Mesenchymal stem cell (in vitro differentiated cells and primary cell): ENCODE measurements around the gene C10orf143.

Experiments used
- DNase-seq: peaks from one replicate; pipeline ENCODE4 v3.0.0-alpha.2; 2013
- H2AFZ ChIP-seq: one replicate; pipeline ENCODE4 v1.6.1; 2013; ENCODE audit warnings: low read depth, mild to moderate bottlenecking, control low read depth, inconsistent platforms, low read length, moderate library complexity
- H2AK5ac ChIP-seq: 2 replicates; pipeline ENCODE4 v1.6.1; 2013; ENCODE audit warnings: low read length, moderate library complexity, mild to moderate bottlenecking, inconsistent platforms; ENCODE audit not compliant: severe bottlenecking
- H2BK120ac ChIP-seq: one replicate; pipeline ENCODE4 v1.6.1; 2013; ENCODE audit warnings: low read depth, mild to moderate bottlenecking, inconsistent platforms, low read length, moderate library complexity
- H2BK12ac ChIP-seq, 2 experiments: one replicate each; pipeline ENCODE4 v1.6.1; 2013; ENCODE audit warnings: inconsistent platforms in 2 of 2, low read length in 2 of 2, mild to moderate bottlenecking in 2 of 2, moderate library complexity in 2 of 2, control low read depth in 1 of 2
- H2BK15ac ChIP-seq: one replicate; pipeline ENCODE4 v1.6.1; 2013; ENCODE audit warnings: mild to moderate bottlenecking, low read depth, inconsistent platforms; ENCODE audit not compliant: poor library complexity, severe bottlenecking
- H2BK5ac ChIP-seq: 2 replicates; pipeline ENCODE4 v1.6.1; 2013; ENCODE audit warnings: low read depth, mild to moderate bottlenecking, low read length, control low read depth, inconsistent platforms; ENCODE audit not compliant: poor library complexity, severe bottlenecking
- H3K14ac ChIP-seq, 2 experiments: one replicate each; pipeline ENCODE4 v1.6.1; 2013; ENCODE audit warnings: inconsistent platforms in 2 of 2, low read length in 2 of 2, control low read depth in 1 of 2, mild to moderate bottlenecking in 1 of 2, moderate library complexity in 1 of 2
- H3K18ac ChIP-seq, 2 experiments: one replicate each; pipeline ENCODE4 v1.6.1; 2013; ENCODE audit warnings: inconsistent platforms in 2 of 2, low read length in 2 of 2, control low read depth in 1 of 2, low read depth in 1 of 2, mild to moderate bottlenecking in 1 of 2
- H3K23ac ChIP-seq, 2 experiments: one replicate each; pipeline ENCODE4 v1.6.1; 2013; ENCODE audit warnings: inconsistent platforms in 2 of 2, low read length in 2 of 2, mild to moderate bottlenecking in 2 of 2, moderate library complexity in 2 of 2, control low read depth in 1 of 2
- H3K27ac ChIP-seq: 2 replicates; pipeline ENCODE4 v1.5.1; 2013; ENCODE audit warnings: mild to moderate bottlenecking, moderate library complexity, low read length, control low read depth, inconsistent platforms; ENCODE audit not compliant: poor library complexity, severe bottlenecking
- H3K27me3 ChIP-seq, 2 experiments: 2 replicates each; pipeline versions ENCODE4 v1.6.1 to v1.7.0; 2013; ENCODE audit warnings: low read length in 2 of 2, mild to moderate bottlenecking in 2 of 2, moderate library complexity in 2 of 2, control low read depth in 1 of 2, inconsistent platforms in 1 of 2; ENCODE audit not compliant: control insufficient read depth in 1 of 2, insufficient read depth in 1 of 2
- H3K36me3 ChIP-seq, 2 experiments: 2 replicates each; pipeline versions ENCODE4 v1.6.1 to v1.7.0; 2013; ENCODE audit warnings: low read length in 2 of 2, control low read depth in 1 of 2, inconsistent platforms in 1 of 2, low read depth in 1 of 2, mild to moderate bottlenecking in 1 of 2; ENCODE audit not compliant: insufficient read depth in 2 of 2, control insufficient read depth in 1 of 2
- H3K4ac ChIP-seq, 2 experiments: one replicate each; pipeline ENCODE4 v1.6.1; 2013; ENCODE audit warnings: inconsistent platforms in 2 of 2, low read length in 2 of 2, mild to moderate bottlenecking in 2 of 2, moderate library complexity in 2 of 2, control low read depth in 1 of 2, low read depth in 1 of 2
- H3K4me1 ChIP-seq: 2 replicates; pipeline ENCODE4 v1.6.1; 2013; ENCODE audit warnings: low read depth, low read length, control low read depth; ENCODE audit not compliant: control insufficient read depth, insufficient read depth
- H3K4me2 ChIP-seq: 2 replicates; pipeline ENCODE4 v1.6.1; 2013; ENCODE audit warnings: low read length, mild to moderate bottlenecking, inconsistent platforms; ENCODE audit not compliant: poor library complexity, severe bottlenecking
- H3K4me3 ChIP-seq, 2 experiments: 2 replicates each; pipeline versions ENCODE4 v1.5.1 to v1.7.0; 2013; ENCODE audit warnings: low read length in 2 of 2, mild to moderate bottlenecking in 2 of 2, control low read depth in 1 of 2, low read depth in 1 of 2; ENCODE audit not compliant: insufficient read depth in 1 of 2
- H3K79me1 ChIP-seq: replicated peaks from 2 replicates; pipeline ENCODE4 v1.6.1; 2013; ENCODE audit warnings: mild to moderate bottlenecking, control low read depth, low read length, inconsistent platforms; ENCODE audit not compliant: poor library complexity, severe bottlenecking
- H3K9ac ChIP-seq: 2 replicates; pipeline ENCODE4 v1.7.0; 2013; ENCODE audit warnings: mild to moderate bottlenecking, low read length, moderate library complexity
- H3K9me3 ChIP-seq: 2 replicates; pipeline ENCODE4 v1.7.0; 2013; ENCODE audit warnings: mild to moderate bottlenecking, low read length; ENCODE audit not compliant: control insufficient read depth
- H4K8ac ChIP-seq: one replicate; pipeline ENCODE4 v1.6.1; 2013; ENCODE audit warnings: inconsistent platforms, mild to moderate bottlenecking, low read length, moderate library complexity
- H4K91ac ChIP-seq: one replicate; pipeline ENCODE4 v1.6.1; 2013; ENCODE audit warnings: mild to moderate bottlenecking, low read length, inconsistent platforms
- WGBS: methylation state at CpG from one replicate; pipeline ENCODE4 v1.1.7; 2013; ENCODE audit warnings: mixed read lengths; 5-methylcytosine and 5-hydroxymethylcytosine counted together

The C10orf143 gene

DNA sequence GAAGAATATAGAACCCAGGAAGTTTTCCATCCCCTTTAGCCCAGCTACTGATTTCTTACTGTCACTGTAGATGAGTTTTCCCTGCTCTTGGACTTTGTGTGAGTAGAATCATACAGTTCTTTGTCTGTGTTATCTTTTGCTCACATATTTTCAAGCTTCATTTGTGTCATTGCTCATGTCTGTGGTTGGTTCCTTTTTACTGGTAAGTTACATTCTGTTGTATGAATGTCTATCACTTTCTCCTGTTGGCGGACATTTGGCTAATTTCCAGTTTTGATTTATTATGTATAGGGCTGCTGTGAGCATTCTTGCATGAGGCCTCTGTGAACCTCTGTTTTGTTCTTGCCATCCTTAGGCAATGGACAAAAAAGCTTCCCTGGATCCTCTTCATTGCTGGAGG lies 30.8 kb upstream of the C10orf143 start:
- H3K27me3 ChIP-seq: no peaks in the 10 kb centered on the region
- H2BK15ac ChIP-seq: no peak overlapping the region
- no peak overlapping the region for H2AFZ ChIP-seq
- H3K4me2 ChIP-seq: no peak overlapping the region
- no peaks in the 10 kb centered on the region for H3K9me3 ChIP-seq
- no peak overlapping the region for H3K23ac ChIP-seq
- H3K27ac ChIP-seq: no peak overlapping the region
- H3K79me1 ChIP-seq: peaks cover 5% of the 10 kb centered on the region
- no peak overlapping the region for H2BK12ac ChIP-seq
- H3K9ac ChIP-seq: no peak overlapping the region
- H3K36me3 ChIP-seq: peaks cover 8 to 39% of the 10 kb centered on the region in 2 experiments
- H3K4me1 ChIP-seq: peaks cover 19% of the 10 kb centered on the region
- H3K4me3 ChIP-seq: no peak overlapping the region
- H3K14ac ChIP-seq: no peak overlapping the region
- H3K18ac ChIP-seq: no peak overlapping the region
- H4K8ac ChIP-seq: no peak overlapping the region
- H4K91ac ChIP-seq: no peak overlapping the region
- 80% methylated on average over 1 of the region's 1 CpG for whole genome bisulfite sequencing
- no peak overlapping the region for H2BK120ac ChIP-seq
- peak; percentile 37 for DNase-seq
- no peak overlapping the region for H2AK5ac ChIP-seq
- H3K4ac ChIP-seq: no peak overlapping the region
- H2BK5ac ChIP-seq: no peak overlapping the region

DNA sequence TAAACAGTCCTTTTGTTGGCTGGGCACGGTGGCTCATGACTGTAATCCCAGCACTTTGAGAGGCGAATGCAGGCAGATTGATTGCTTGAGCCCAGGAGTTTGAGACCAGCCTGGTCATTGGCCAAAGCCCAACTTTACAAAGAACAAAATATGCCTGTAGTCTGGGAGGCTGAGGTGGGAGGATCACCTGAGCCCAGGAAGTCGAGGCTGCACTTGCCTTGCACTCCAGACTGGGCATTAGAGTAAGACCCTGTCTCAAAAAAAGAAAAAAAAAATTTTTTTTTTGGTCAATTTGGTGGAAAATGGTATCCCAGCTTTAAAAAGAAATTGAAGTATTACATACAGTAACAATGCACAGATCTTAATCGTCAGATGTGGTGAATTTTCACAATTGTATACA lies 30.4 kb upstream of the C10orf143 start:
- no peak overlapping the region for H2BK12ac ChIP-seq
- no peak overlapping the region for H2BK5ac ChIP-seq
- H3K9ac ChIP-seq: no peak overlapping the region
- H3K27ac ChIP-seq: no peak overlapping the region
- H3K4me3 ChIP-seq: no peak overlapping the region
- H4K8ac ChIP-seq: no peak overlapping the region
- no peak overlapping the region for H3K4me2 ChIP-seq
- no peaks in the 10 kb centered on the region for H3K27me3 ChIP-seq
- no peak overlapping the region for H2BK120ac ChIP-seq
- no peak for DNase-seq
- peak overlapping the region in 1 of 2 experiments; percentile 83 for H3K23ac ChIP-seq
- no peak overlapping the region for H3K4ac ChIP-seq
- no peak overlapping the region for H2AK5ac ChIP-seq
- H2AFZ ChIP-seq: no peak overlapping the region
- no peaks in the 10 kb centered on the region for H3K9me3 ChIP-seq
- peaks cover 19% of the 10 kb centered on the region for H3K4me1 ChIP-seq
- H3K79me1 ChIP-seq: peaks cover 5% of the 10 kb centered on the region
- no peak overlapping the region for H3K14ac ChIP-seq
- H4K91ac ChIP-seq: no peak overlapping the region
- no peak overlapping the region for H2BK15ac ChIP-seq
- H3K18ac ChIP-seq: peak overlapping the region in 1 of 2 experiments; percentile 35
- peaks cover 8 to 35% of the 10 kb centered on the region in 2 experiments for H3K36me3 ChIP-seq
- 96% methylated on average over 3 of the region's 4 CpGs for WGBS

DNA sequence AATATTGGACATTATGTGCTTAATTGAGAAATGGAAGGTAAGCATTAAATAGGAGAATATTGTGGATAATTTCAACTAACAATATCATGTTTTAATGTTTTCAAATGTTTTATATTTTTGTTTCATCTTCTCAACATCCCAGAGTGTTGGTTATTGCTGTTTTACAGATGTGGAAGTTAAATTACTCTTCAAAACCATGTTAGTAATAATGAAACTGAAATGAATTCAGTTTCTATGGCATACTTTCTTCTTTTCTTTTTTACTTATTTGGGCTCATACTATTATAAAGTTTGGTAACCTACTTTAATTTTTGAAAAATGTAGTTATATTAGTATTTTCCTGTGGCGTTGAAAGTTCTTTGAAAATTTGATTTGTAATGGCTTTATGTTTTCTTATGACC lies 29.8 kb upstream of the C10orf143 start:
- WGBS: no CpG with 5 or more reads among the region's 1 CpG
- no peak overlapping the region for H3K14ac ChIP-seq
- peak overlapping the region; percentile 20 for H3K9ac ChIP-seq
- H2BK120ac ChIP-seq: no peak overlapping the region
- no peak overlapping the region for H4K91ac ChIP-seq
- no peak overlapping the region for H3K27ac ChIP-seq
- no peak for DNase-seq
- no peak overlapping the region for H3K4me3 ChIP-seq
- H4K8ac ChIP-seq: no peak overlapping the region
- no peak overlapping the region for H2AFZ ChIP-seq
- peaks cover 9% of the 10 kb centered on the region for H3K79me1 ChIP-seq
- H2BK12ac ChIP-seq: no peak overlapping the region
- no peak overlapping the region for H2AK5ac ChIP-seq
- H2BK5ac ChIP-seq: no peak overlapping the region
- H2BK15ac ChIP-seq: no peak overlapping the region
- H3K27me3 ChIP-seq: no peaks in the 10 kb centered on the region
- no peak overlapping the region for H3K23ac ChIP-seq
- H3K36me3 ChIP-seq: peaks cover 4 to 30% of the 10 kb centered on the region in 2 experiments
- no peak overlapping the region for H3K18ac ChIP-seq
- no peak overlapping the region for H3K4ac ChIP-seq
- H3K4me2 ChIP-seq: no peak overlapping the region
- H3K4me1 ChIP-seq: peaks cover 23% of the 10 kb centered on the region
- no peaks in the 10 kb centered on the region for H3K9me3 ChIP-seq

DNA sequence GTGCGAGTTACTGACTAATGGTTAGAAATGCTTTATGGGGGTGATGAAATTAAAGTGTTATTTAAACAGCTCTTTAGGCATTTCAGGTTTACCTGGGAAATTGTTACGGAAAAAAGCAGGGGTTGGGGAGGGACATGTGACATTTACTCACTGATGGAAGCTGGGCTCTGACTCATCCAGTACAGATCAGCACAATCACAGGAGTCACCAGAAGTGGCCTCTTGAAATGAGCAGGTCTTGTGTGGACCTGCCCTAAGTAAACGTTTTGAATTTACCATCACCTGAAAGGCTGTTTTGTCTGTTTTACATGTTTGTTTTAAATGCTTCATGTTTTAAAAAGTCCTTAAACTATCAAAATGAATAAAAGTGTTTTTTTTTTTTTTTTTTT lies 27.8 kb upstream of the C10orf143 start:
- WGBS: 62% methylated on average over 2 of the region's 3 CpGs
- H2AK5ac ChIP-seq: no peak overlapping the region
- peaks cover 25% of the 10 kb centered on the region for H3K4me1 ChIP-seq
- H3K9me3 ChIP-seq: no peaks in the 10 kb centered on the region
- H4K91ac ChIP-seq: no peak overlapping the region
- DNase-seq: peak; percentile 82
- no peak overlapping the region for H2BK12ac ChIP-seq
- peaks cover 4 to 27% of the 10 kb centered on the region in 2 experiments for H3K36me3 ChIP-seq
- H2BK120ac ChIP-seq: no peak overlapping the region
- peak overlapping the region in 1 of 2 experiments; percentile 88 for H3K4me3 ChIP-seq
- peaks cover 12% of the 10 kb centered on the region for H3K79me1 ChIP-seq
- H2AFZ ChIP-seq: no peak overlapping the region
- no peak overlapping the region for H3K27ac ChIP-seq
- no peak overlapping the region for H3K18ac ChIP-seq
- no peak overlapping the region for H3K4ac ChIP-seq
- no peak overlapping the region for H3K23ac ChIP-seq
- no peak overlapping the region for H4K8ac ChIP-seq
- no peak overlapping the region for H3K14ac ChIP-seq
- no peak overlapping the region for H2BK15ac ChIP-seq
- no peaks in the 10 kb centered on the region for H3K27me3 ChIP-seq
- no peak overlapping the region for H3K4me2 ChIP-seq
- H3K9ac ChIP-seq: peak overlapping the region; percentile 90
- H2BK5ac ChIP-seq: no peak overlapping the region
